H1 (cell line): Measurements from ENCODE around the gene PPP1CA.

Source experiments
- CTCF ChIP-seq, 3 experiments: IDR thresholded peaks; 1 replicate in 2 of 3; 2 replicates in 1 of 3; pipeline versions ENCODE4 v1.5.1 to v1.6.1; 2011; ENCODE audit warnings: low read length in 3 of 3, mild to moderate bottlenecking in 3 of 3, inconsistent platforms in 2 of 3, low read depth in 1 of 3, moderate library complexity in 1 of 3; ENCODE audit not compliant: insufficient read depth in 1 of 3; ENCODE audit errors: control extremely low read depth in 1 of 3
- POLR2AphosphoS5 ChIP-seq: IDR thresholded peaks from 2 replicates; pipeline ENCODE4 v1.6.1; 2011; ENCODE audit warnings: low read depth, low read length
- SIN3A ChIP-seq, 2 experiments: IDR thresholded peaks in 1 of 2; conservative IDR thresholded peaks in 1 of 2; 2 replicates each; pipeline ENCODE4 v1.6.1; 2011 to 2012; ENCODE audit warnings: low read length in 2 of 2, improper control_type of control experiment in 1 of 2, low read depth in 1 of 2, mild to moderate bottlenecking in 1 of 2

GRCh38 chr11:67390947-67391303 is 10.7 kb downstream of the PPP1CA start:
- TF ChIP-seq CTCF (IDR thresholded peaks at IDR 0.05; ENCODE audit: control extremely low read depth in 1 of 3, insufficient read depth in 1 of 3, low read depth in 1 of 3, low read length in 3 of 3) (no peak), POLR2AphosphoS5 (no peak), SIN3A (conservative IDR thresholded peaks at IDR 0.05 in 1 of 2, IDR thresholded peaks at IDR 0.05 in 1 of 2; ENCODE audit: low read depth in 1 of 2, low read length in 2 of 2) (no peak)
